ENCODE data around the gene HPCAL1. TPM values are rescaled to one million over a fixed set of nuclear protein-coding genes. Genes with fewer than 3 reads are reported as not detected.

The HPCAL1 gene
- total and polyA plus RNA-seq, 2 of the 8 experiments (the other 6 are each of a cell fraction or from before 2014, with no cell fraction given) = 5.8 to 8.6 TPM

DNA sequence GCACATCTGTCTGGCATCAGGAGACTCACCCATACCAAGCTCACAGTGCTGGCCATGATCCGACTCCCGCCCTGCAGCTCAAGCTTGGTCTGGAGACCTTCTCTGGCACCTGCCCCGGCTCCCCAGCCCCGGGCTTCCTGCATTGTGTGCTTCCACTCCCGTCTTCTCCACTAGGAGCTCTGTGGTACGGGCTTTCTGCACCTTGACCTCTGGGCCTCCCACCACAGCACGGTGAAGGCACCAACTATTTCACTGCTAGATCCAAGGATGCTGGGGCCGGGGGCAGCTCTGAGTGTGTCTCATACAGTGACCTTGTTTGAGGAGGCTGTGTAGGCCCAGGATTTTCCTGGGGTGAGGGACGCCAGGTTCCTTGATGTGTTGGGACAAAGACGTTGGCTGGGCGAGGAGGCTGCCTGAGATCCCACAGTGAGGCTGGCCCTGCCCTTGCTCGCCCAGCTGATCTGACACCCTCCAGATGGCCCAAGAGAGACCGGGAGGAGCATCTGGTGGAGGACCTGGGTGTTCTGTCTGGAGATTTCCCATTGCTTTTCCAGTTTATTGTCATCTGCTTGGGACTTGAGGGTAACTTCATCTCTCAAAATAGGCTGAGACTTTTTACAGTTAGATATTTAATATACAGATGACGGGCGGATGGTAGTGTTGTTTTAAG is 64.0 kb downstream of the HPCAL1 start:
- H2BK20ac ChIP-seq (ENCODE audit: low read length) = no peak overlapping the region
- CTCF ChIA-PET (ENCODE audit: partially characterized antibody) = interaction anchor here (0.9 to 7.0 kb wide), 4 partner anchors 16 to 225 kb away, joined by 3 to 42 read pairs (median 6); no protein-coding TSS in a partner anchor
- H4K8ac ChIP-seq (ENCODE audit: extremely low read depth, insufficient read depth, low read length) = no peak overlapping the region
- no peak overlapping the region for H3K27ac ChIP-seq (ENCODE audit: low read depth, low read length)
- no peak overlapping the region for H2BK5ac ChIP-seq (ENCODE audit: low read depth, low read length)
- no peak overlapping the region for H2AK5ac ChIP-seq (ENCODE audit: low read depth, low read length)
- POLR2A ChIA-PET (ENCODE audit: partially characterized antibody) = no interaction called here
- no peak overlapping the region for H3K4me2 ChIP-seq (ENCODE audit: insufficient read depth in 1 of 2, low read depth in 2 of 2, low read length in 2 of 2)
- H2BK15ac ChIP-seq (ENCODE audit: low read length) = no peak overlapping the region
- no peak overlapping the region for H3K4ac ChIP-seq (replicated peaks; ENCODE audit: insufficient read length, low read depth, low read length)
- no peak overlapping the region for H2BK120ac ChIP-seq (replicated peaks; ENCODE audit: low read depth, low read length)
- no peak overlapping the region for H4K5ac ChIP-seq (ENCODE audit: insufficient read length, low read depth, low read length)
- H3K18ac ChIP-seq (ENCODE audit: extremely low read depth, low read length) = no peak overlapping the region
- H3K23ac ChIP-seq (ENCODE audit: insufficient read length) = no peak overlapping the region
- TF ChIP-seq SP1 (IDR thresholded peaks at IDR 0.05; ENCODE audit: low read depth, low read length) (no peak), RBBP5 (IDR thresholded peaks at IDR 0.05; ENCODE audit: borderline replicate concordance, low read depth, low read length) (no peak), TEAD4 (IDR thresholded peaks at IDR 0.05; ENCODE audit: low read depth, low read length) (no peak), CBX5 (IDR thresholded peaks at IDR 0.05; ENCODE audit: low read depth, low read length) (no peak), CBX8 (IDR thresholded peaks at IDR 0.05; ENCODE audit: borderline replicate concordance, low read depth, low read length) (no peak), KDM5A (IDR thresholded peaks at IDR 0.05; ENCODE audit: low read length) (no peak), HDAC2 (IDR thresholded peaks at IDR 0.05; ENCODE audit: borderline replicate concordance in 1 of 2, low read depth in 2 of 2, low read length in 2 of 2) (no peak)
- no peaks in the 10 kb centered on the region for H3K9me3 ChIP-seq (ENCODE audit: insufficient read depth in 2 of 2, low read depth in 1 of 2, low read length in 1 of 2)
- H3K79me2 ChIP-seq (ENCODE audit: control insufficient read depth in 1 of 2, insufficient read depth in 2 of 2, low read length in 2 of 2) = no peaks in the 10 kb centered on the region
- FAIRE-seq (no peak), DNase-seq (ENCODE audit: low read depth in 1 of 2, low spot score in 2 of 2) (no peak)
- peaks cover 7% of the 10 kb centered on the region for H3K79me1 ChIP-seq (ENCODE audit: low read depth, low read length)
- no peak overlapping the region for H2AFZ ChIP-seq (ENCODE audit: low read length)
- H3K27me3 ChIP-seq (replicated peaks in 1 of 4; ENCODE audit: control insufficient read depth in 3 of 4, extremely low read depth in 1 of 4, insufficient read depth in 3 of 4, low read length in 3 of 4) = no peaks in the 10 kb centered on the region
- peaks cover 3% of the 10 kb centered on the region; the same call in 1 of the 2 replicates for H3K23me2 ChIP-seq (ENCODE audit: low read depth, low read length)
- peaks cover 0 to 4% (median 0%) of the 10 kb centered on the region in 4 experiments; a peak in 1 of 7 replicates for H3K4me1 ChIP-seq (replicated peaks in 1 of 4; ENCODE audit: control insufficient read depth in 3 of 4, insufficient read depth in 4 of 4, low read length in 3 of 4)
- H2BK12ac ChIP-seq (ENCODE audit: low read depth, low read length) = no peak overlapping the region; the same call in 1 of the 2 replicates
- no peak overlapping the region for H3K14ac ChIP-seq (ENCODE audit: insufficient read length)
- H3K56ac ChIP-seq (replicated peaks; ENCODE audit: insufficient read length, low read depth, low read length) = no peak overlapping the region
- no peak overlapping the region for H3K4me3 ChIP-seq (ENCODE audit: extremely low read depth in 1 of 4, insufficient read depth in 2 of 4, low read depth in 3 of 4, low read length in 4 of 4)
- H4K20me1 ChIP-seq (replicated peaks in 1 of 2; ENCODE audit: control insufficient read depth in 1 of 2, insufficient read depth in 2 of 2, low read length in 2 of 2) = peaks cover 0 to 6% of the 10 kb centered on the region in 2 experiments
- no peak overlapping the region for H3K9ac ChIP-seq (replicated peaks in 1 of 4; ENCODE audit: extremely low read depth in 1 of 4, low read depth in 3 of 4, low read length in 3 of 4)
- H3K36me3 ChIP-seq (ENCODE audit: control insufficient read depth in 2 of 4, insufficient read depth in 4 of 4, low read length in 3 of 4) = no peaks in the 10 kb centered on the region; a peak in 1 of 8 replicates
- H4K91ac ChIP-seq (replicated peaks; ENCODE audit: insufficient read length, low read length) = no peak overlapping the region
- WGBS, 2 experiments (ENCODE audit: extremely low coverage in 1 of 2, insufficient coverage in 1 of 2, insufficient read length in 1 of 2, insufficient replicate concordance in 2 of 2, low coverage in 1 of 2, low lambda C conversion rate in 2 of 2, missing lambda C conversion rate in 1 of 2) = 90 to 100% methylated on average over 2 to 15 of the region's 15 CpGs
